ENCODE results near the gene POMGNT1. TPM values are rescaled to one million over a fixed set of nuclear protein-coding genes. Genes with fewer than 3 reads are reported as not detected.
A peak's percentile ranks its signal among the peaks of the same experiment; 100 is the strongest.
"Not testable (repeated sequence)": the region's sequence is repeated elsewhere in the genome, so short reads cannot be mapped to it uniquely, and the experiment has no call there.

The POMGNT1 gene
- 59.4 and 62.5 TPM in 2 replicates for total RNA-seq (2014; rRNA removed; shearing (Covaris generic))

GRCh38 chr1:46197964-46198811 is at the start of gene POMGNT1:
Gene POMGNT1, minus strand, starts transcription at chr1:46198434. Its CDS starts 613 bp downstream, at chr1:46197821.
- DNase-seq (ENCODE audit: low read depth) = peak; percentile 89

GRCh38 chr1:46247436-46248121 is 49.3 kb upstream of the POMGNT1 start, which contains the start of gene RAD54L:
Gene RAD54L, plus strand, starts transcription at chr1:46247763. Its CDS starts 643 bp downstream, at chr1:46248406.
- DNase-seq (ENCODE audit: low read depth) = peak; percentile 100

DNA sequence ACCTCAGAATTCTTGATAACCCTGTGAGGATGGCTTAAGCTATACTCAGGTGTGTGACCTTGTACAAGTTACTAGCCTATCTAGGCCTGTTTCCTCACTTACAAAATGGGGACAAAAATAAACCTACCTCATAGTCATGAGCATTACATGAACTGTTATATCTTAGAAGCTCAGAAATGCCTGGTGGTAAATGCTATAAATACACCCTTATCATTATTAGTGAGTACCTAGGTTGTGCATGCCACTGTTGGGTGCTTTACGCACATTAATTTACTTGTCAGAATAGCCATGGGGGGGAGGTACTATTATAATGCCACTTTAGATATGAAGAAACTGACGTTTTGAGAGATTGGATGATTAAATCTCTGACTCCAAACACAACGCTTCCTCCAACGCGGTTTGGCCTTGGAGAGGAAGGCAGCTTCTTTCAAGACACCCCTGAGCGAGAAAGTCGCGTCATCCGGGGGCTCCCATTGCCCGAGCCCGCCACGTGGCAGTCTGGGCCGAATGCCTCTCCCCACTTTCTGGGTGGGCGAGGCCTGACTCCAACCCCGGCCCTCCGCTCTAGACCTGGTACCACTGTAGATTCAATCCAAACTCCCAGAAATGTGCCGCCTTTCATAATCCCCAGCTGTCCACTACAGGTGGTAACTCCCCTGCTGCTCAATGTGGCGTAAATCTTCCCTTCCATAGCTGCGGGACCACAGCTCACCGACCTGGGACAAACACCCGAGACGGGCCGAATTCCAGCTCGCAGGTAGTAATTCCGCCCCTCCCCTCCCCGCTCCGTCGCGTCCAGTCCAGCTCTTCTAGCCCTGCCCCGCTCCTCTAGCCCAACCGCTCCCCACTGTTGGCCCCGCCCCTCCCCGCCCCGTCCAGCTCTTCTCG is 48.6 kb upstream of the POMGNT1 start:
- DNase-seq (ENCODE audit: low read depth) = peak; percentile 67

GRCh38 chr1:46246136-46246535 is 47.9 kb upstream of the POMGNT1 start:
- not testable (repeated sequence) for DNase-seq (ENCODE audit: low read depth)

- no peak for DNase-seq (ENCODE audit: low read depth)
These were observed 46.6 kb upstream of the POMGNT1 start for GRCh38 chr1:46244656-46245371.

DNA sequence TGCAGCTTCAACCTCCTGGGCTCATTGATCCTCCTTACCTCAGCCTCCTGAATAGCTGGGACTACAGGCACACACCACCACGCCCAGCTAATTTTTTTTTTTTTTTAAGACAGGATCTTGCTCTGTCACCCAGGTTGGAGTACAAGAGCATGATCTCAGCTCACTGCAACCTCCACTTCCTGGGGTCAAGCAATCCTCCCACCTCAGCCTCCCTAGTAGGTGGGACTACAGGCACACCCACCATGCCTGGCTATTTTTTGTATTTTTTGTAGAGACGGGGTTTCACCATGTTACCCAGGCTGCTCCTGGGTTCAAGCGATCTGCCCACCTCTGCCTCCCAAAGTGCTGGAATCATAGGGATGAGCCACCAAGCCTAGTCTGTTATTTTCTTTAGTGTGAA is 45.6 kb upstream of the POMGNT1 start:
- not testable (repeated sequence) for DNase-seq (ENCODE audit: low read depth)

GRCh38 chr1:46242918-46243317 is 44.7 kb upstream of the POMGNT1 start:
- DNase-seq (ENCODE audit: low read depth) = no peak

GRCh38 chr1:46241733-46242132 is 43.5 kb upstream of the POMGNT1 start:
- not testable (repeated sequence) for DNase-seq (ENCODE audit: low read depth)

DNA sequence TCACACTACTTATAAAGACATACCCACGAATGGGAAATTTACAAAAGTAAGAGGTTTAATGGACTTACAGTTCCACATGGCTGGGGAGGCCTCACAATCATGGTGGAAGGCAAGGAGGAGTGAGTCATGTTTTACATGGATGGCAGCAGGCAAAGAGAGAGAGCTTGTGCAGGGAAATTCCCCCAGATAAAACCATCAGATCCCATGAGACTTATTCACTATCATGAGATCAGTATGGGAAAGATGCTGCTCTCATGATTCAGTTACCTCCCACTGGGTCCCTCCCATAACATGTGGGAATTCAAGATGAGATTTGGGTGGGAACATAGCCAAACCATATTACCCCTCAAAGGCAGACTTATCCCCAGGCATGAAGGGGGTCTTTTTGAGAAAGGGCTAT is 40.6 kb upstream of the POMGNT1 start:
- peak; percentile 77 for DNase-seq (ENCODE audit: low read depth)

- DNase-seq (ENCODE audit: low read depth) = no peak
These were observed 38.6 kb upstream of the POMGNT1 start for GRCh38 chr1:46236882-46237281.

- DNase-seq (ENCODE audit: low read depth) = not testable (repeated sequence)
These were observed 33.0 kb upstream of the POMGNT1 start for GRCh38 chr1:46231231-46231630.

GRCh38 chr1:46224966-46225365 is 26.7 kb upstream of the POMGNT1 start:
- no peak for DNase-seq (ENCODE audit: low read depth)

GRCh38 chr1:46223472-46223943 is 25.3 kb upstream of the POMGNT1 start:
- DNase-seq (ENCODE audit: low read depth) = peak; percentile 89

GRCh38 chr1:46223055-46223454 is 24.8 kb upstream of the POMGNT1 start:
- not testable (repeated sequence) for DNase-seq (ENCODE audit: low read depth)

DNA sequence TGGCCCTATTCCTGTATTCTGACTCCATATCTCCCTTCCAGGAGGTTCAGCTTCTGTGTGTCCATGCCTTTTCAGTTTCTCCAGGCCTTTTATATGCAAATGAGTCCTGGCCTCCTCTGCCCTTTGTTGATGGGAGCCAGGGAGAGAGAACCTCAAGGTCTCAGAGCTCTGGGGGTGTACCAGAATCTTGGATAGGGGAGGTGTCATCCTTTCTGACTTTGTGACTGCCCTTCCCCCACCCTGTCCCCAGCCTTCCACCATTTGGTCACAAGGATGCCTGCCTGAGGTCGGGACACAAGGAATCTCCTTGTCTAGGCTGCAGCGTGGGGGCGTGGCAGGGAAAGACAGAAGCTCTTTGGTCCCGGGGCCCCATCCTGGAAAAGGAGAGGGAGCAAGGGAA is 23.5 kb upstream of the POMGNT1 start:
- DNase-seq (ENCODE audit: low read depth) = no peak

GRCh38 chr1:46220808-46221207 is 22.6 kb upstream of the POMGNT1 start:
- DNase-seq (ENCODE audit: low read depth) = no peak

- peak; percentile 40 for DNase-seq (ENCODE audit: low read depth)
These were observed 21.6 kb upstream of the POMGNT1 start for GRCh38 chr1:46219551-46220520.

- no peak for DNase-seq (ENCODE audit: low read depth)
These were observed 20.2 kb upstream of the POMGNT1 start for GRCh38 chr1:46218443-46218842.

DNA sequence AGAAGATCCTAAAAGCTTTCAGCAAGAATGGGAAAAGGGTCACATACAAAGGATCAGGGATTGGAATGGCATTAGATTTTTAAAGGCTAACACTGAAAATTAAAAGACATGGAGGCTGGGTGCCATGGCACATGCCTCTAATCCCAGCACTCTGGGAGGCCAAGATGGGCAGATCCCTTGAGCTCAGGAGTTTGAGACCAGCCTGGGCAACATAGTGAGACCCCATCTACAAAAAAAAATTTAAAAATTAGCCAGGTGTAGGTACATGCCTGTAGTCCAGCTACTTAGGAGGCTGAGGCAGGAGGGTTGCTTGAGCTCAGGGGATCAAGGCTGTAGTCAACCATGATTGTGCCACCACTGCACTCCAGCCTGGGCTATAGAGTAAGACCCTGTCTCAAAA is 17.3 kb upstream of the POMGNT1 start:
- no peak for DNase-seq (ENCODE audit: low read depth)

DNA sequence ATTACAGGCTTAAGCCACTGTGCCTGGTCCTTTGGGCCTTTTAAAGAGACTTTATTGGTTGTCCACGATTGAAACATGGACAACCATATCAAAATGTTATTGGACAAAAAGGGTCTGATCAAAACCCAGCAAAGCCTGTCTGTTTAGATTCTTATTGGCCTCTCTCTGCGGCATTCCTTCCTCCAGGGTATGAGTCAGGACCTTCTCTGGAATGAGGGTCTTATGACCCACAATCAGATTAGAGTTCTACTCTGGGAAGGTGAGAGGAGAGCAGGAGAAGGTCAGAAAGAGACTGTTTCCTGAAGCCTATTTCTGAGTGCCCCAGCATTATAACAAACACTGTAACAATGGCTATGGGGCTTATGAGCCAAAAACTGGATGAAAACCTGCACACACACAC is 12.8 kb upstream of the POMGNT1 start:
- no peak for DNase-seq (ENCODE audit: low read depth)
